Glutamatergic neuron (in vitro differentiated cells): ENCODE data around the gene CPE. TPM values are rescaled to one million over a fixed set of nuclear protein-coding genes. Genes with fewer than 3 reads are reported as not detected.
A peak's percentile ranks its signal among the peaks of the same experiment; 100 is the strongest.

Experiments
- DNase-seq: peaks from one replicate; pipeline ENCODE4 v3.0.0; 2022
- H3K27ac Mint-ChIP-seq: one replicate; pipeline ENCODE4 v1.8.0; 2020; ENCODE audit warnings: mild to moderate bottlenecking, mixed read lengths, inconsistent platforms; ENCODE audit not compliant: unreplicated experiment
- H3K27me3 Mint-ChIP-seq: one replicate; pipeline ENCODE4 v1.8.0; 2020; ENCODE audit warnings: mild to moderate bottlenecking, moderate library complexity, mixed read lengths, inconsistent platforms; ENCODE audit not compliant: unreplicated experiment
- H3K36me3 Mint-ChIP-seq: one replicate; pipeline ENCODE4 v1.8.0; 2020; ENCODE audit warnings: mild to moderate bottlenecking, mixed read lengths, inconsistent platforms; ENCODE audit not compliant: unreplicated experiment
- H3K4me1 Mint-ChIP-seq: one replicate; pipeline ENCODE4 v1.8.0; 2020; ENCODE audit warnings: mild to moderate bottlenecking, low read depth, mixed read lengths, inconsistent platforms; ENCODE audit not compliant: unreplicated experiment
- H3K4me3 Mint-ChIP-seq: one replicate; pipeline ENCODE4 v1.8.0; 2020; ENCODE audit warnings: mild to moderate bottlenecking, mixed read lengths, inconsistent platforms; ENCODE audit not compliant: unreplicated experiment
- H3K9me3 Mint-ChIP-seq: one replicate; pipeline ENCODE4 v1.8.0; 2020; ENCODE audit warnings: mild to moderate bottlenecking, moderate library complexity, mixed read lengths, inconsistent platforms; ENCODE audit not compliant: unreplicated experiment
- long read RNA-seq: library from polyadenylated mRNA; unstranded; transcript quantifications from one replicate; pipeline ENCODE4 v2.0.0, GENCODE V29; 2020; ENCODE audit not compliant: unreplicated experiment
- total RNA-seq: library from RNA; stranded (reverse); fragmentation: NEBNext Ultra II Directional; extraction: Animal tissue kit (Norgen Biotek cat#: 25700); gene quantifications from one replicate; pipeline ENCODE4 v1.2.1, GENCODE V29; 2021; ENCODE audit not compliant: unreplicated experiment
- TF ChIP-seq, protein P1 (sequence below): fragments of 200-600 bp; sonication (generic); IDR thresholded peaks from one replicate; pipeline ENCODE4 v1.5.0; 2021; ENCODE audit not compliant: partially characterized antibody, unreplicated experiment

CPE gene
- 253 TPM for total RNA-seq
- long read RNA-seq, transcript CPE-201 (9 exons, 2,421 nt): major isoform, 142 of 149 reads
- long read RNA-seq, partial matches to known transcripts: 6 of 149 reads
- long read RNA-seq, other reads (novel, unspliced or antisense): 1 of 149 reads

DNA sequence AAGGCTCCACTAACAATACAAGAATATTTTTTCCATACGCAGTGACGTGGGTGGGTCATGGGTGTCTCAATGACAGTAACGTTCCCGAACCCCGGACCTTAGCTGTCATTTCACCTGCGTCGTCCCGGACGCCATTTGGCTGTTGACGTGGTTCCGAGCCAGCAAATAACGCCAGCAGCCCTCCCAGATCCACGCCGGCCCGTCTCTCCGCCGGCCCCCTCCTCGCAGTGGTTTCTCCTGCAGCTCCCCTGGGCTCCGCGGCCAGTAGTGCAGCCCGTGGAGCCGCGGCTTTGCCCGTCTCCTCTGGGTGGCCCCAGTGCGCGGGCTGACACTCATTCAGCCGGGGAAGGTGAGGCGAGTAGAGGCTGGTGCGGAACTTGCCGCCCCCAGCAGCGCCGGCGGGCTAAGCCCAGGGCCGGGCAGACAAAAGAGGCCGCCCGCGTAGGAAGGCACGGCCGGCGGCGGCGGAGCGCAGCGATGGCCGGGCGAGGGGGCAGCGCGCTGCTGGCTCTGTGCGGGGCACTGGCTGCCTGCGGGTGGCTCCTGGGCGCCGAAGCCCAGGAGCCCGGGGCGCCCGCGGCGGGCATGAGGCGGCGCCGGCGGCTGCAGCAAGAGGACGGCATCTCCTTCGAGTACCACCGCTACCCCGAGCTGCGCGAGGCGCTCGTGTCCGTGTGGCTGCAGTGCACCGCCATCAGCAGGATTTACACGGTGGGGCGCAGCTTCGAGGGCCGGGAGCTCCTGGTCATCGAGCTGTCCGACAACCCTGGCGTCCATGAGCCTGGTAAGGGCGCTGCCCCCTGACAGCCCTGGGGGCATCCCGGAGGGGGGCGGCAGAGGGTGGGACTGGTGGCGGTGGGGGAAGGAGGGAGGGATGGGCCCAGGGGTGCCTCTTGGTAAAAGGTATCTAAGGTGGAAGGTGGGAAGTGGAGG is at the start of gene CPE:
Gene CPE, plus strand, starts transcription at position 264 of the 933 bp plus-strand sequence. Its CDS starts 214 bp downstream, at position 478.
- Mint-ChIP-seq H3K27me3 (peaks cover 7% of the 10 kb centered on the region), H3K27ac (peak within 1 kb of the TSS; percentile 95), H3K9me3 (peaks cover 20% of the 10 kb centered on the region), H3K4me1 (peaks cover 36% of the 10 kb centered on the region), H3K4me3 (peak within 1 kb of the TSS; percentile 94), H3K36me3 (peaks cover 8% of the 10 kb centered on the region)
- TF ChIP-seq, protein P1, sequence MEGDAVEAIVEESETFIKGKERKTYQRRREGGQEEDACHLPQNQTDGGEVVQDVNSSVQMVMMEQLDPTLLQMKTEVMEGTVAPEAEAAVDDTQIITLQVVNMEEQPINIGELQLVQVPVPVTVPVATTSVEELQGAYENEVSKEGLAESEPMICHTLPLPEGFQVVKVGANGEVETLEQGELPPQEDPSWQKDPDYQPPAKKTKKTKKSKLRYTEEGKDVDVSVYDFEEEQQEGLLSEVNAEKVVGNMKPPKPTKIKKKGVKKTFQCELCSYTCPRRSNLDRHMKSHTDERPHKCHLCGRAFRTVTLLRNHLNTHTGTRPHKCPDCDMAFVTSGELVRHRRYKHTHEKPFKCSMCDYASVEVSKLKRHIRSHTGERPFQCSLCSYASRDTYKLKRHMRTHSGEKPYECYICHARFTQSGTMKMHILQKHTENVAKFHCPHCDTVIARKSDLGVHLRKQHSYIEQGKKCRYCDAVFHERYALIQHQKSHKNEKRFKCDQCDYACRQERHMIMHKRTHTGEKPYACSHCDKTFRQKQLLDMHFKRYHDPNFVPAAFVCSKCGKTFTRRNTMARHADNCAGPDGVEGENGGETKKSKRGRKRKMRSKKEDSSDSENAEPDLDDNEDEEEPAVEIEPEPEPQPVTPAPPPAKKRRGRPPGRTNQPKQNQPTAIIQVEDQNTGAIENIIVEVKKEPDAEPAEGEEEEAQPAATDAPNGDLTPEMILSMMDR: peak; percentile 35
- DNase-seq: peak; percentile 88

DNA sequence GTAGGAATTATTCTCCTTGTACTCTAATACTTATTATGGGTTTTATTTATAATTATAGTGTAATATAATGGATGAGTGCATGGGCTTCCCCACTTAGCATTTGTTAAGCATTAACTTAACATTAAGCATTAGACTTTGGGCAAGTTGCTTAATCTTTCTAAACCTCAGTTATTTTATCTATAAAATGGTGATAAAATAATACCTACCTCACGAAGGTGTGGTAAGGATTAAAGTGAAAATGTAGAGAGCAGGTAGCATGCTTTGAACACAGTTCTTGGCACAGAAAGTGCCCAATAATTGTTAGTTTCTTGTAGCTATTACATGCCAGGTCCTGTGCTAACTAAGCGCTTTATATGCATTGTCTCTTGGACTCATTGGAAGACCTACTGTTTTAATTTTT is 48.7 kb upstream of the CPE start:
- Mint-ChIP-seq H3K4me1 (peaks cover 26% of the 10 kb centered on the region), H3K27me3 (peaks cover 4% of the 10 kb centered on the region), H3K27ac (no peak overlapping the region), H3K36me3 (peaks cover 5% of the 10 kb centered on the region), H3K4me3 (no peak overlapping the region), H3K9me3 (no peaks in the 10 kb centered on the region)
- no peak for DNase-seq
- TF ChIP-seq, protein P1: no peak

GRCh38 chr4:165330666-165331065 is 48.1 kb upstream of the CPE start:
- TF ChIP-seq, protein P1: no peak
- H3K27me3 Mint-ChIP-seq: peaks cover 4% of the 10 kb centered on the region
- H3K9me3 Mint-ChIP-seq: no peaks in the 10 kb centered on the region
- DNase-seq: no peak
- H3K4me3 Mint-ChIP-seq: no peak overlapping the region
- peak overlapping the region; percentile 7 for H3K27ac Mint-ChIP-seq
- H3K36me3 Mint-ChIP-seq: no peaks in the 10 kb centered on the region
- peaks cover 31% of the 10 kb centered on the region for H3K4me1 Mint-ChIP-seq

DNA sequence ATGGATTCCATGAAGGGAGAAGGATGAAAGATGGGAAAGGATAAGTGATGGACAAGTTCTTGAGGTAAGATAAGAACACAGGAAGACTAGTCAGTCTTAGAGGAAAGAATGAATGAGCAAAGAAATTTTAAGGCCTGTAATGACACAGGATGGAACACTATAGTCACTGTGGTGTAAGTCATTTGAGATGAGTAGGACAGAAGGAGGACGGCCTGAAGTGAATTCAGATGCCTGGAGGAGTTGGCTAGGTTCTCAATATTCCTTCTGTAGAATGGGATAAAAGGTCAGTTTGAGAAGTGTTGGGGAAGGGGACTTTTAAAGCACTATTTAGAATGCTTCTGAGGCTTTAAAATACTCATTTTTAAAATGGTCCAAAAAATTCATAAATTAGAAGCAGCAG is 47.4 kb upstream of the CPE start:
- peaks cover 28% of the 10 kb centered on the region for H3K4me1 Mint-ChIP-seq
- H3K27me3 Mint-ChIP-seq: peaks cover 3% of the 10 kb centered on the region
- peak overlapping the region; percentile 60 for H3K27ac Mint-ChIP-seq
- H3K4me3 Mint-ChIP-seq: no peak overlapping the region
- no peak for DNase-seq
- H3K9me3 Mint-ChIP-seq: no peaks in the 10 kb centered on the region
- TF ChIP-seq, protein P1: no peak
- no peaks in the 10 kb centered on the region for H3K36me3 Mint-ChIP-seq

DNA sequence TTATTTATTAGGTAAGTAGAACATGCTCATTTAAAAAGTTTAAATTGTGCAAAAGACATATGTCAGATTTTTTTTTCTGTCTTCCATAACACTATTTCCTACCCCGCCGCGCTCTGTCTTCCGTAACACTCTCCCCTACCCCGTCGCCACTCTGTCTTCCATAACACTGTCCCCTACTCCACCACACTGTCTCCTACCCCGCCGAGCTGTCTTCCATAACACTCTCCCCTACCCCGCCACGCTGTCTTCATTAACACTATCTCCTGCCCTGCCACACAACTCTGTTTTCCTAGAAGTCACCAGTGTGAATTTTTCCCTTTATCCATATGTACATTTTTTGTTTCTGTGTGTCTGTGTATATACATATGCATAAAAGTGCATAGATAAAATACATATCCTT is 47.0 kb upstream of the CPE start:
- peak overlapping the region; percentile 57 for H3K27ac Mint-ChIP-seq
- DNase-seq: no peak
- TF ChIP-seq, protein P1: no peak
- peaks cover 28% of the 10 kb centered on the region for H3K4me1 Mint-ChIP-seq
- H3K36me3 Mint-ChIP-seq: no peaks in the 10 kb centered on the region
- H3K9me3 Mint-ChIP-seq: no peaks in the 10 kb centered on the region
- peaks cover 2% of the 10 kb centered on the region for H3K27me3 Mint-ChIP-seq
- no peak overlapping the region for H3K4me3 Mint-ChIP-seq
